ENCODE measurements around the gene TMEM131L. TPM values are rescaled to one million over a fixed set of nuclear protein-coding genes. Genes with fewer than 3 reads are reported as not detected.

The TMEM131L gene
- total and polyA plus RNA-seq, 12 donors, result 2.5 to 11.7 (median 4.8) TPM

DNA sequence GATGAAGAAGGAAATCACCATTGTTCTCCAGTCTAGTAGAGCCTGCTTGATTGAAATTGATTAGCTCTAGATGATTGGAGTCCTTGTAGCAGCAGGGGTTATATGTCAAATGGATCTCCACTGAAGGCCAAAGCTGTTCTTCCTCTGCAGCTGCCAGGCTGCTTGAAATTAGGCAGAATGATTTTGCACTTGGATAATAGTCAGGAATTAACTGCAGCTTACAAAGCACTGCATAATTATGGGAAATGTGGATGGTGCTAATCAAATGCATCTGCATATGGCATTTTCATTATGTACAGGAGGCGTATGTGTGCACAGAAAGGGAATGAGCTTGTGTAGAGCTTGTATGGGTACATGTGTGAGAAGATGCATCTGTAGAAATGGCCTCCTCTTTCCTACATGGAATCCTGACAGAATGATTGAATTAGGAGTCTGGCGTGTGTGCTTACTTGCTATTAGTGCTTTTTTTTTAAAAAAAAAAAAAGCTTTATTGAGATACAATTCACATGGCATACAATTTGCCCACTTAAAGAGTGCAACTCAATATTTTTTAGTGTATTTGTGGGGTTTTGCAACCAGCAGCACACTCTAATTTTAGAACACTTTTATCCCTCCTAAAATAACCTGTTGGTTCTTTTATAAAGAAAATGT lies 65.9 kb downstream of the TMEM131L start:
- Histone ChIP-seq H3K4me1 (replicated peaks in 1 of 2) (peaks cover 0 to 37% of the 10 kb centered on the region in 2 donors), H3K27ac (no peak overlapping the region), H3K9me3 (replicated peaks in 1 of 3) (no peaks in the 10 kb centered on the region), H3K36me3 (replicated peaks in 1 of 2) (no peaks in the 10 kb centered on the region), H3K4me3 (no peak overlapping the region), H3K27me3 (no peaks in the 10 kb centered on the region)
- 77 to 80% (median 78%) methylated on average over 2 of the region's 2 CpGs for WGBS, 4 donors
- intact Hi-C loops (cut with DNase I), result no loop called here
- TF ChIP-seq, protein P1, sequence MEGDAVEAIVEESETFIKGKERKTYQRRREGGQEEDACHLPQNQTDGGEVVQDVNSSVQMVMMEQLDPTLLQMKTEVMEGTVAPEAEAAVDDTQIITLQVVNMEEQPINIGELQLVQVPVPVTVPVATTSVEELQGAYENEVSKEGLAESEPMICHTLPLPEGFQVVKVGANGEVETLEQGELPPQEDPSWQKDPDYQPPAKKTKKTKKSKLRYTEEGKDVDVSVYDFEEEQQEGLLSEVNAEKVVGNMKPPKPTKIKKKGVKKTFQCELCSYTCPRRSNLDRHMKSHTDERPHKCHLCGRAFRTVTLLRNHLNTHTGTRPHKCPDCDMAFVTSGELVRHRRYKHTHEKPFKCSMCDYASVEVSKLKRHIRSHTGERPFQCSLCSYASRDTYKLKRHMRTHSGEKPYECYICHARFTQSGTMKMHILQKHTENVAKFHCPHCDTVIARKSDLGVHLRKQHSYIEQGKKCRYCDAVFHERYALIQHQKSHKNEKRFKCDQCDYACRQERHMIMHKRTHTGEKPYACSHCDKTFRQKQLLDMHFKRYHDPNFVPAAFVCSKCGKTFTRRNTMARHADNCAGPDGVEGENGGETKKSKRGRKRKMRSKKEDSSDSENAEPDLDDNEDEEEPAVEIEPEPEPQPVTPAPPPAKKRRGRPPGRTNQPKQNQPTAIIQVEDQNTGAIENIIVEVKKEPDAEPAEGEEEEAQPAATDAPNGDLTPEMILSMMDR (IDR thresholded peaks at IDR 0.05), result no peak
- no peak for TF ChIP-seq POLR2A (IDR thresholded peaks at IDR 0.05)
- DNase-seq, result no peak

DNA sequence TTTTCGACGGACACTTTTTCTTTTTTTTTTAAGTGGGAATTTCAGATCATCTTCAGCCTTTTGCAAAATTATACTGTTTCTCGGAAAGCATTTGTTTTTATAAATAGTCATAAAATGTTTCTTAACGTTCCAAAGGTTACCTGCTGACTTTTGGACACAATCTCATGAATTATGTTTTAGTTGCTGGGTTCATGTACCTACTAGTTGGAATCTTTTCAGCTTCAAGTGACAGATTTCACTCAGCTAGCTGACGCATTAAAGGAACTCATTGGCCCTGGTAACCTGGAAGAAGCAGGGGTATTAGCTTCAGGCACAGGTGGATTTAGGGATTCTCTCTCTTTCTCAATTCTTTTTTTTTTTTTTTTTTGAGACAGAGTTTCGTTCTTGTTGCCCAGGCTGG lies 66.5 kb downstream of the TMEM131L start:
- intact Hi-C loops (cut with DNase I), result no loop called here
- peaks cover 0 to 37% of the 10 kb centered on the region in 2 donors for H3K4me1 ChIP-seq (replicated peaks in 1 of 2)
- WGBS, 4 donors, result 88 to 92% (median 90%) methylated on average over 6 of the region's 6 CpGs
- H3K27me3 ChIP-seq, result no peaks in the 10 kb centered on the region
- no peak for DNase-seq
- no peak overlapping the region for H3K4me3 ChIP-seq
- H3K9me3 ChIP-seq (replicated peaks in 1 of 3), result no peaks in the 10 kb centered on the region
- TF ChIP-seq, protein P1 (IDR thresholded peaks at IDR 0.05), result no peak
- TF ChIP-seq POLR2A (IDR thresholded peaks at IDR 0.05), result no peak
- H3K36me3 ChIP-seq (replicated peaks in 1 of 2), result no peaks in the 10 kb centered on the region
- H3K27ac ChIP-seq, result no peak overlapping the region

DNA sequence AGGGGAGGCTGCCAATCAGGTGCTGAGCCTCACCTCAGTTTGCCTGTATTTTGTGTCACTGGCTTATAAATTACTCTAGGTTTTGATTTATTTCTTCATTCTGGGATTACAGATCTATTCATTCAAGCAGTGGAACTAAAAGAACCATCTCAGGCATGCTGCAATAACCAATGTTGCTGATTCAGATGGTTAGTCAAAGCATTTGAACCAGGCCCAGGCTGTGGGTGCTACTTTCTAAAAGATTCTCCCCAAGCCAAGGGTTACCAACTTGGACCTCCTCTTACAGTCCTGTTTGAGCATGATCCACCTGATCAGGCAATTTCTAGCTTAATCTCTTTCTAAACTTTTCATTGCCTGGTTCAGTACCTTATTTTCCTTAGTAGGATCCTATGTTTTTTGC lies 67.2 kb downstream of the TMEM131L start:
- peaks cover 0 to 37% of the 10 kb centered on the region in 2 donors for H3K4me1 ChIP-seq (replicated peaks in 1 of 2)
- no peak for DNase-seq
- intact Hi-C loops (cut with DNase I), result no loop called here
- H3K4me3 ChIP-seq, result no peak overlapping the region
- no peaks in the 10 kb centered on the region for H3K9me3 ChIP-seq (replicated peaks in 1 of 3)
- H3K27ac ChIP-seq, result no peak overlapping the region
- no peaks in the 10 kb centered on the region for H3K36me3 ChIP-seq (replicated peaks in 1 of 2)
- TF ChIP-seq, protein P1 (IDR thresholded peaks at IDR 0.05), result no peak
- no peak for TF ChIP-seq POLR2A (IDR thresholded peaks at IDR 0.05)
- no peaks in the 10 kb centered on the region for H3K27me3 ChIP-seq

DNA sequence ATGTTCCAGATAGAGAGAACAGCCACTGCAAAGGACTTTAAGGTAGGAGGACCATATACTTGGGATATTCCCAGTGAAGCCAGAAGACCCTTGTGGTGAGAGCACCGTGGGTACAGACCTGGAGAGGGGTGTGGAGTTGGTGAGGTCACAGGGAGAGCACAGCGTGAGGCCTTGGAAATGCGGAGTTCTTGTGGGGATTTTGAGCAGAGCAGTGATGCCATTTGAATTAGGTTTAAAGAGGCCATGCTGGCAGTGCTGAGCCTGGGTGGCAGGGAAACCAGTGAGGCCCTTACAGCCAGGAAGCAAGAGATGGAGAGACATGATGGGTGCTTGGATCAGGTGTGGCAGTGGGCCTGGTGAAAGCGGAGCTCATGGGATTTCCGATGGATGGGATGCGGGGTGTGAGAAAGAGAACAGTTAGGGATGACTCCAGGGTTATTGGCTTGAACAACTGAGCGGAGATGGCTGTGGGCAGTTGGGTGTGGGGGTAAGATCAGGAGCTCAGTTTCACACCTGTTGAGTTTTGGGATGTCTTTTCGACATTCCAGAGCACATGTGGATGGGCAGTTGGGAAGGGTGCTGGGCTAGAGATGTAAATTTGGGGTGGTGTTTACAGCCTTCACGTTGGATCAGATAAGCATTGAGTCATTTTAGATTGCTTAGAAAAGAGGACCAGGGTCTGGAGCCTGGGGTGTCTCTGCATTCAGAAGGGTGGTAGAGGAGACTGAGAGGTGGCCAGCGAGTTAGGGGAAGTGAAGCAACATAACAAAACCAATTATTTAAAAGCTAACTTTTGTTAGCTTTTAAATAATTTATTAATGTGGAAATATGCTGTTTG lies 68.9 kb downstream of the TMEM131L start:
- DNase-seq, result no peak
- no peak for TF ChIP-seq POLR2A (IDR thresholded peaks at IDR 0.05)
- TF ChIP-seq, protein P1 (IDR thresholded peaks at IDR 0.05), result no peak
- no peak overlapping the region for H3K27ac ChIP-seq
- H3K9me3 ChIP-seq (replicated peaks in 1 of 3), result no peaks in the 10 kb centered on the region
- H3K36me3 ChIP-seq (replicated peaks in 1 of 2), result no peaks in the 10 kb centered on the region
- 86 to 93% (median 87%) methylated on average over 10 of the region's 10 CpGs for WGBS, 4 donors
- peaks cover 0 to 23% of the 10 kb centered on the region in 2 donors for H3K4me1 ChIP-seq (replicated peaks in 1 of 2)
- intact Hi-C loops (cut with DNase I), result no loop called here
- no peak overlapping the region for H3K4me3 ChIP-seq
- no peaks in the 10 kb centered on the region for H3K27me3 ChIP-seq

All from adrenal gland (tissue), 12 donors.